ENCODE measurements around the gene IL21R. TPM values are rescaled to one million over a fixed set of nuclear protein-coding genes. Genes with fewer than 3 reads are reported as not detected.

Gene IL21R
- total RNA-seq, 3 donors from 2014 or later (not counting 1 experiment from before 2014, with no cell fraction given): 24.3 to 45.7 (median 26.5) TPM

DNA sequence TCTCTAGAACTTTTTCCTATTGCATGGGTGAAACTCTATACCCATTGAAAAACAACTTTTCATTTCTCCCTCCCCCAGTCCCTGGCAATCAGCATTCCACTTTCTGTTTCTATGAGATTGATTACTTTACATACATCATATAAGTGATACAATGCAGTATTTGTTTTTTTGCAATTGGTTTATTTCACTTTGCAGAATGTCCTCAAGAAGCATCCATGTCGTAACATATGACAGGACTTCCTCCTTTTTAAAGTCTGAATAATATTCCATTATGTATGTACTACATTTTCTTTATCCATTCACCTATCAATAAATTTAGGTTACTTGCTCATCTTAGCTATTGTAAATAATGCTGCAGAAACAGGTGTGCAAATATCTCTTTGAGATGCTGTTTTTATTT lies 8.8 kb downstream of the IL21R start:
- no CpG with 5 or more reads among the region's 1 CpG for WGBS (ENCODE audit: insufficient coverage)
- Mint-ChIP-seq H3K36me3 (peaks cover 14% of the 10 kb centered on the region), H3K27me3 (ENCODE audit: low read depth in 2 of 2) (no peaks in the 10 kb centered on the region), H3K4me1 (peaks cover 74 to 81% of the 10 kb centered on the region in 2 donors), H3K4me3 (no peak overlapping the region), H3K9me3 (no peaks in the 10 kb centered on the region), H3K27ac (peak overlapping the region in 1 of 2 donors; percentile 76)
- H3K9me3 ChIP-seq (ENCODE audit: control insufficient read depth, insufficient read depth, low read length): no peaks in the 10 kb centered on the region
- TF ChIP-seq CTCF (IDR thresholded peaks at IDR 0.05): no peak
- DNase-seq (no peak), ATAC-seq (no peak)
- no peak overlapping the region for H3K27ac ChIP-seq (ENCODE audit: low read length)
- H3K27me3 ChIP-seq (ENCODE audit: control insufficient read depth, insufficient read depth, low read length): no peaks in the 10 kb centered on the region
- peaks cover 32% of the 10 kb centered on the region for H3K4me1 ChIP-seq (ENCODE audit: control insufficient read depth, insufficient read depth, low read length)
- no peak overlapping the region for H3K4me3 ChIP-seq (ENCODE audit: low read length)
- H3K36me3 ChIP-seq (ENCODE audit: control insufficient read depth, insufficient read depth, low read length): peaks cover 12% of the 10 kb centered on the region
- intact Hi-C loops (cut with micrococcal nuclease): no loop called here

GRCh38 chr16:27413956-27414355 lies 12.0 kb downstream of the IL21R start:
- H3K9me3 ChIP-seq (ENCODE audit: control insufficient read depth, insufficient read depth, low read length): no peaks in the 10 kb centered on the region
- Mint-ChIP-seq H3K27ac (peak overlapping the region; percentile 11 to 82), H3K27me3 (ENCODE audit: low read depth in 2 of 2) (no peaks in the 10 kb centered on the region), H3K4me3 (no peak overlapping the region), H3K9me3 (no peaks in the 10 kb centered on the region), H3K4me1 (peaks cover 55 to 64% of the 10 kb centered on the region in 2 donors), H3K36me3 (peaks cover 23% of the 10 kb centered on the region)
- no peak overlapping the region for H3K27ac ChIP-seq (ENCODE audit: low read length)
- intact Hi-C loops (cut with micrococcal nuclease): loop anchor here (2.0 kb wide), 1 partner anchor 23 kb away; no protein-coding TSS in a partner anchor
- no peaks in the 10 kb centered on the region for H3K27me3 ChIP-seq (ENCODE audit: control insufficient read depth, insufficient read depth, low read length)
- H3K36me3 ChIP-seq (ENCODE audit: control insufficient read depth, insufficient read depth, low read length): peaks cover 26% of the 10 kb centered on the region
- DNase-seq (no peak), ATAC-seq (no peak)
- no peak overlapping the region for H3K4me3 ChIP-seq (ENCODE audit: low read length)
- H3K4me1 ChIP-seq (ENCODE audit: control insufficient read depth, insufficient read depth, low read length): peaks cover 10% of the 10 kb centered on the region
- no peak for TF ChIP-seq CTCF (IDR thresholded peaks at IDR 0.05)
- no CpG with 5 or more reads among the region's 2 CpGs for WGBS (ENCODE audit: insufficient coverage)

GRCh38 chr16:27414788-27415431 lies 12.9 kb downstream of the IL21R start:
- Histone ChIP-seq H3K4me1 (ENCODE audit: control insufficient read depth, insufficient read depth, low read length) (peaks cover 8% of the 10 kb centered on the region), H3K9me3 (ENCODE audit: control insufficient read depth, insufficient read depth, low read length) (no peaks in the 10 kb centered on the region), H3K27ac (ENCODE audit: low read length) (no peak overlapping the region), H3K4me3 (ENCODE audit: low read length) (no peak overlapping the region), H3K36me3 (ENCODE audit: control insufficient read depth, insufficient read depth, low read length) (peaks cover 27% of the 10 kb centered on the region), H3K27me3 (ENCODE audit: control insufficient read depth, insufficient read depth, low read length) (no peaks in the 10 kb centered on the region)
- no peaks in the 10 kb centered on the region for H3K9me3 Mint-ChIP-seq
- intact Hi-C loops (cut with micrococcal nuclease): no loop called here
- no peak for ATAC-seq
- no peak for DNase-seq
- WGBS (ENCODE audit: insufficient coverage): 86% methylated on average over 6 of the region's 6 CpGs
- TF ChIP-seq CTCF (IDR thresholded peaks at IDR 0.05): no peak
- H3K4me3 Mint-ChIP-seq: peak overlapping the region; percentile 17
- no peaks in the 10 kb centered on the region for H3K27me3 Mint-ChIP-seq (ENCODE audit: low read depth in 2 of 2)
- H3K27ac Mint-ChIP-seq: peak overlapping the region; percentile 35 to 82
- H3K36me3 Mint-ChIP-seq: peaks cover 23% of the 10 kb centered on the region
- peaks cover 55 to 58% of the 10 kb centered on the region in 2 donors for H3K4me1 Mint-ChIP-seq
